Loucy (cell line): ENCODE data around the gene VLDLR.

Source experiments
- H2AFZ ChIP-seq: fragments of 200-600 bp; sonication (generic); 2 replicates; pipeline ENCODE4 v1.6.0; 2016; ENCODE audit warnings: antibody characterized with exemption, mild to moderate bottlenecking, low read length, moderate library complexity
- H3F3A ChIP-seq: fragments of 200-600 bp; 2 replicates; pipeline ENCODE4 v1.6.0; 2016; ENCODE audit warnings: antibody characterized with exemption, low read depth, mild to moderate bottlenecking
- H3K27me3 ChIP-seq: fragments of 200-600 bp; sonication (generic); 2 replicates; pipeline ENCODE4 v1.6.1; 2014; ENCODE audit warnings: low read length, mild to moderate bottlenecking; ENCODE audit not compliant: insufficient read depth, poor library complexity, severe bottlenecking
- H3K36me3 ChIP-seq: fragments of 200-600 bp; sonication (generic); 2 replicates; pipeline ENCODE4 v1.6.1; 2016; ENCODE audit warnings: low read length; ENCODE audit not compliant: insufficient read depth
- H3K4me1 ChIP-seq: fragments of 200-600 bp; sonication (generic); 2 replicates; pipeline ENCODE4 v1.5.1; 2014; ENCODE audit warnings: low read length, mild to moderate bottlenecking; ENCODE audit not compliant: insufficient read depth, poor library complexity, severe bottlenecking
- H3K4me2 ChIP-seq: fragments of 200-600 bp; sonication (generic); 2 replicates; pipeline ENCODE4 v1.6.0; 2014; ENCODE audit warnings: antibody characterized with exemption, low read length, low read depth, mild to moderate bottlenecking; ENCODE audit not compliant: poor library complexity, severe bottlenecking
- H3K4me3 ChIP-seq: fragments of 200-600 bp; sonication (generic); 2 replicates; pipeline ENCODE4 v1.5.1; 2014; ENCODE audit warnings: low read length, mild to moderate bottlenecking, mixed read lengths; ENCODE audit not compliant: poor library complexity, severe bottlenecking
- H3K79me2 ChIP-seq: fragments of 200-600 bp; sonication (generic); 2 replicates; pipeline ENCODE4 v1.6.1; 2014; ENCODE audit warnings: low read length; ENCODE audit not compliant: insufficient read depth
- H3K9ac ChIP-seq: fragments of 200-600 bp; sonication (generic); 2 replicates; pipeline ENCODE4 v1.6.0; 2014; ENCODE audit warnings: mild to moderate bottlenecking, low read depth, low read length, moderate library complexity; ENCODE audit not compliant: poor library complexity, severe bottlenecking
- H3K9me2 ChIP-seq: fragments of 200-600 bp; sonication (generic); replicated peaks from 2 replicates; pipeline ENCODE4 v1.6.1; 2016; ENCODE audit warnings: low read depth, low read length, mixed read lengths
- H3K9me3 ChIP-seq: fragments of 200-600 bp; sonication (generic); 2 replicates; pipeline ENCODE4 v1.6.1; 2014; ENCODE audit warnings: mild to moderate bottlenecking, antibody characterized with exemption, low read length, low read depth; ENCODE audit not compliant: insufficient read depth
- H4K20me1 ChIP-seq: fragments of 200-600 bp; sonication (generic); 2 replicates; pipeline ENCODE4 v1.6.0; 2014; ENCODE audit warnings: antibody characterized with exemption, low read length, mild to moderate bottlenecking; ENCODE audit not compliant: insufficient read depth, poor library complexity, severe bottlenecking
- EZH2phosphoT487 ChIP-seq: fragments of 200-600 bp; IDR thresholded peaks from 2 replicates; pipeline ENCODE4 v1.6.1; 2018; ENCODE audit warnings: antibody characterized with exemption, mild to moderate bottlenecking, moderate library complexity, borderline replicate concordance
- TF ChIP-seq, protein P1 (sequence below): fragments of 200-600 bp; sonication (generic); conservative IDR thresholded peaks from 2 replicates; pipeline ENCODE4 v1.5.1; 2014; ENCODE audit warnings: mild to moderate bottlenecking, antibody characterized with exemption, low read length

VLDLR gene

DNA sequence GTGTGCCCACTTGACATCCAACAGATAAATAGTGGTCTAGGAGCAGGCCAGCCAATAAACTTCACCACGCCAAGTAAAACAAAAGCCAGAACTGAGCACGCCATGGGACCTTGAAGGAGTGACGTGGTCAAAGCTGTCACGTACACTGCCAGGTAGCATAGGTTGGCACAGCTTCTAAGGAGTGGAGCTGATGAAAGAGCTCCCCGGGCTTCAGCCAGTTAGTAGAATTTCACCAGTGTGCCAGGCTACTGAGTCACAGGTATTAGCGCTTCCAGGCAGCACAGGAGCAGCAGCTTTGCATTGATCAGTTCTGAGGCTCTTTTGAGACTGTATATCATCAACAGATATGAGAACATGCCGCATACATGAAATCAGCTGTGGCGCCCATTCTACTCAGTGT, 19.4 kb downstream of the VLDLR start:
- H3K4me2 ChIP-seq = no peak overlapping the region
- no peaks in the 10 kb centered on the region for H3K9me3 ChIP-seq
- no peaks in the 10 kb centered on the region for H3K9me2 ChIP-seq
- H4K20me1 ChIP-seq = no peaks in the 10 kb centered on the region
- TF ChIP-seq EZH2phosphoT487 = no peak
- TF ChIP-seq, protein P1, sequence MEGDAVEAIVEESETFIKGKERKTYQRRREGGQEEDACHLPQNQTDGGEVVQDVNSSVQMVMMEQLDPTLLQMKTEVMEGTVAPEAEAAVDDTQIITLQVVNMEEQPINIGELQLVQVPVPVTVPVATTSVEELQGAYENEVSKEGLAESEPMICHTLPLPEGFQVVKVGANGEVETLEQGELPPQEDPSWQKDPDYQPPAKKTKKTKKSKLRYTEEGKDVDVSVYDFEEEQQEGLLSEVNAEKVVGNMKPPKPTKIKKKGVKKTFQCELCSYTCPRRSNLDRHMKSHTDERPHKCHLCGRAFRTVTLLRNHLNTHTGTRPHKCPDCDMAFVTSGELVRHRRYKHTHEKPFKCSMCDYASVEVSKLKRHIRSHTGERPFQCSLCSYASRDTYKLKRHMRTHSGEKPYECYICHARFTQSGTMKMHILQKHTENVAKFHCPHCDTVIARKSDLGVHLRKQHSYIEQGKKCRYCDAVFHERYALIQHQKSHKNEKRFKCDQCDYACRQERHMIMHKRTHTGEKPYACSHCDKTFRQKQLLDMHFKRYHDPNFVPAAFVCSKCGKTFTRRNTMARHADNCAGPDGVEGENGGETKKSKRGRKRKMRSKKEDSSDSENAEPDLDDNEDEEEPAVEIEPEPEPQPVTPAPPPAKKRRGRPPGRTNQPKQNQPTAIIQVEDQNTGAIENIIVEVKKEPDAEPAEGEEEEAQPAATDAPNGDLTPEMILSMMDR = no peak
- H2AFZ ChIP-seq = no peak overlapping the region
- peaks cover 95% of the 10 kb centered on the region for H3K36me3 ChIP-seq
- no peak overlapping the region for H3K9ac ChIP-seq
- no peak overlapping the region for H3K4me3 ChIP-seq
- peaks cover 13% of the 10 kb centered on the region for H3K4me1 ChIP-seq
- peaks cover 19% of the 10 kb centered on the region; the same call in 1 of the 2 replicates for H3K79me2 ChIP-seq
- H3F3A ChIP-seq = no peaks in the 10 kb centered on the region
- H3K27me3 ChIP-seq = no peaks in the 10 kb centered on the region

DNA sequence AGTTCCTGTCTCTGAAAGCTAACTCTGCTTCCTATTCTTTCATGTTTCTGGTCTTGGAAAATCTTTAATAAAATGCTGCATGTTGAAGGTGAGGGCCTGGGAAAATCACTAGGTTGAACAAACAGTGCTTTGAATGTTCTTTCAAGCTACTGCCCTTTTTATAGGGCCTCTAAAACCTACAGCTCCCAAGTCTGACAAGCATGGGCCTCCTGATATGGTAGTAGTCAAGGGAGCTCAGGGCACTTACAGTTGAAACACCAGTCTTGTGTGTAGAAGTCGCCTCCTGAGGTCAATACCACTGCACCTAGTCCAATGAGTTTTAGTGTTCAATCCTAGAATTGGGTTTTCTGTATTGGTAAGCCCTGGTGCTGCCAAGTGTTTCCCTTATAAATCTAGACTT, 20.5 kb downstream of the VLDLR start:
- Histone ChIP-seq H3K27me3 (no peaks in the 10 kb centered on the region), H4K20me1 (no peaks in the 10 kb centered on the region), H3K79me2 (peaks cover 9% of the 10 kb centered on the region; the same call in 1 of the 2 replicates), H3K4me1 (peaks cover 3% of the 10 kb centered on the region), H3K9me3 (no peaks in the 10 kb centered on the region), H3F3A (no peaks in the 10 kb centered on the region), H3K36me3 (peaks cover 95% of the 10 kb centered on the region), H3K9me2 (no peaks in the 10 kb centered on the region), H3K9ac (no peak overlapping the region), H2AFZ (no peak overlapping the region), H3K4me2 (no peak overlapping the region), H3K4me3 (no peak overlapping the region)
- TF ChIP-seq, protein P1 = no peak
- TF ChIP-seq EZH2phosphoT487 = no peak

DNA sequence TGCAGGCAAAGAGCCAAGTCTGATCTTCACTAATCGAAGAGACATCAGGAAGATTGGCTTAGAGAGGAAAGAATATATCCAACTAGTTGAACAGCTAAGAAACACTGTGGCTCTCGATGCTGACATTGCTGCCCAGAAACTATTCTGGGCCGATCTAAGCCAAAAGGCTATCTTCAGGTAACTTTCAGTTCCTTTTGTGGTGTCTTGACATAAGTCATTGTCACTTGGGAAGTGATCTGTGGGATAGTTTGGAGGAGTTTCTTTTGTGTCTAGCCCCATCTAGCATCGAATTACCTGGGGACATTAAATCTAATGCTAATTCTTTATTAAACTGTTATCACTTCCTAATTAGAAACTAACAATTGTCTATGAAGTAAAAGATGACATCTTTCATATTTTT, 24.0 kb downstream of the VLDLR start:
- Histone ChIP-seq H3K4me2 (no peak overlapping the region), H3K9ac (no peak overlapping the region), H3K36me3 (peaks cover 98% of the 10 kb centered on the region), H4K20me1 (no peaks in the 10 kb centered on the region), H3K9me3 (no peaks in the 10 kb centered on the region), H2AFZ (no peak overlapping the region), H3K4me1 (no peaks in the 10 kb centered on the region), H3K27me3 (no peaks in the 10 kb centered on the region), H3F3A (no peaks in the 10 kb centered on the region), H3K79me2 (no peaks in the 10 kb centered on the region), H3K4me3 (no peak overlapping the region), H3K9me2 (no peaks in the 10 kb centered on the region)
- TF ChIP-seq, protein P1 = no peak
- no peak for TF ChIP-seq EZH2phosphoT487
